WERI-Rb-1 (cell line): ENCODE measurements around the gene SLC47A2.

Source experiments
- DNase-seq: peaks from one replicate; pipeline ENCODE4 v3.0.0-alpha.2; 2020
- H3K27ac ChIP-seq: fragments of 250-450 bp; sonication (Bioruptor Pico); 2 replicates; pipeline ENCODE4 v1.5.1; 2020; ENCODE audit warnings: mild to moderate bottlenecking, moderate library complexity
- H3K27me3 ChIP-seq: fragments of 250-450 bp; sonication (Bioruptor Pico); 2 replicates; pipeline ENCODE4 v1.5.1; 2021; ENCODE audit warnings: mild to moderate bottlenecking, low read depth, moderate library complexity; ENCODE audit not compliant: insufficient read depth, severe bottlenecking
- H3K36me3 ChIP-seq: fragments of 250-450 bp; sonication (Bioruptor Pico); 2 replicates; pipeline ENCODE4 v1.5.1; 2020; ENCODE audit warnings: mild to moderate bottlenecking, moderate library complexity
- H3K4me3 ChIP-seq: 2 replicates; pipeline ENCODE4 v1.5.1; 2011; ENCODE audit warnings: low read depth, mild to moderate bottlenecking, control low read depth, low read length
- H3K9me3 ChIP-seq: fragments of 250-450 bp; sonication (Bioruptor Pico); 2 replicates; pipeline ENCODE4 v1.5.1; 2021; ENCODE audit warnings: mild to moderate bottlenecking, moderate library complexity; ENCODE audit not compliant: severe bottlenecking
- TF ChIP-seq, protein P1 (sequence below): IDR thresholded peaks from 2 replicates; pipeline ENCODE4 v1.5.1; 2011; ENCODE audit warnings: low read depth, mild to moderate bottlenecking, control low read depth, inconsistent platforms, low read length

The SLC47A2 gene

DNA sequence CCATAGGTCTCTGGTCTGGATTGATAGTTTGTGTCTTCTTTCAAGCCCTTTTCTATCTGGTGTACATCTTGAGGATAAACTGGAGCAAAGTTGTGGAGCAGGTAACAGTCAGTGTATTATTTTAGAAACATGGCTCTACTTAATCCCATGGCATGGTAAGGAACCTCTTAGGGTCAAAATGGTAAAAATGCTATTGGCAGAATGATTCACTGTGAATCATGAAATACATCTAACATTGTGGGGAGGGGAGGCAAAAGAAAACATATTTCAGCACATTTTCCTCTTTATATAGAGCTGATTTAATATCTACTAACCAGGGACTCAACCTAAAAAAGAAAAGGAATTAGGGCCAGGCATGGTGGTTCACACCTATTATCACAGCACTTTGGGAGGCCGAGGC, 85.7 kb downstream of the SLC47A2 start:
- Histone ChIP-seq H3K27ac (no peak overlapping the region), H3K36me3 (no peaks in the 10 kb centered on the region), H3K4me3 (no peak overlapping the region), H3K9me3 (no peaks in the 10 kb centered on the region), H3K27me3 (no peaks in the 10 kb centered on the region)
- DNase-seq, result no peak
- TF ChIP-seq, protein P1, sequence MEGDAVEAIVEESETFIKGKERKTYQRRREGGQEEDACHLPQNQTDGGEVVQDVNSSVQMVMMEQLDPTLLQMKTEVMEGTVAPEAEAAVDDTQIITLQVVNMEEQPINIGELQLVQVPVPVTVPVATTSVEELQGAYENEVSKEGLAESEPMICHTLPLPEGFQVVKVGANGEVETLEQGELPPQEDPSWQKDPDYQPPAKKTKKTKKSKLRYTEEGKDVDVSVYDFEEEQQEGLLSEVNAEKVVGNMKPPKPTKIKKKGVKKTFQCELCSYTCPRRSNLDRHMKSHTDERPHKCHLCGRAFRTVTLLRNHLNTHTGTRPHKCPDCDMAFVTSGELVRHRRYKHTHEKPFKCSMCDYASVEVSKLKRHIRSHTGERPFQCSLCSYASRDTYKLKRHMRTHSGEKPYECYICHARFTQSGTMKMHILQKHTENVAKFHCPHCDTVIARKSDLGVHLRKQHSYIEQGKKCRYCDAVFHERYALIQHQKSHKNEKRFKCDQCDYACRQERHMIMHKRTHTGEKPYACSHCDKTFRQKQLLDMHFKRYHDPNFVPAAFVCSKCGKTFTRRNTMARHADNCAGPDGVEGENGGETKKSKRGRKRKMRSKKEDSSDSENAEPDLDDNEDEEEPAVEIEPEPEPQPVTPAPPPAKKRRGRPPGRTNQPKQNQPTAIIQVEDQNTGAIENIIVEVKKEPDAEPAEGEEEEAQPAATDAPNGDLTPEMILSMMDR, result no peak

DNA sequence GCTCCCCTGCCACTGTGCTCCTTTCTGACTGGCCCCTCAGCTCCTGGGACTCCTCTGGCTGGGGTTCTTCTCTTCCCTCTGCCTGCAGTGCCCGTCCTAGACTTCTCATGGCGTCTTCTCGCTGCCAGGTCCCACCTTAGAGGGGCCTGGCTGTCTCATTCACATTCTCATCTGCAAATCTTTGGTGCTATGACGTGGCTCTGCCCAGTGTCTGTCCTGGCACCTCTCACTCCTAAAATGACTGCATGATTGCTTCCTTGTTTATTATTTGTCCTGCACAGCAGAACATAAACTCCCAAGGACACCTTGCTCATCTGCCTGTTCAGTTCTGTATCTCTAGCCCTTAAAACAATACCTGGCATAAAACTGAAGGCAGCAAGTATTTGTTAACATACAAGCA, 86.3 kb downstream of the SLC47A2 start:
- Histone ChIP-seq H3K27ac (no peak overlapping the region), H3K27me3 (no peaks in the 10 kb centered on the region), H3K4me3 (no peak overlapping the region), H3K36me3 (no peaks in the 10 kb centered on the region), H3K9me3 (no peaks in the 10 kb centered on the region)
- DNase-seq, result no peak
- TF ChIP-seq, protein P1, result no peak

DNA sequence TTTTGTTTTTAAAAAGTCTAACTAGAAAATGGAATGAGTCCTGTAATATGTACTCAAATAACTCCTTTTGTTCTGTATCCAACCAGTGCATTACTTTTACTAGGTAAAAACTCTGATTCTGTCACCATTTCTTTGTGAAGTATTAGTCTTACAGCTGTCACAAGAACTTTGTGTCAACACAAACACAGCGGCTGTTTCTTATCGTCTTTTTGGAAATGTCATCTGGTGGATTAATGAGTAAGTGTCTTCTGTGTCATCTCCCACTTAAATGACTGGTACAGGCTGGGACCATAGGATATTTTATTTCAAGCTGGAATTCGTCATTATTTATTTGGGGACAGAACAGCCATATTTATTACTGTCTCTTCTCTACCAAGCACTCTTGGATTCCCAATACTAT, 86.9 kb downstream of the SLC47A2 start:
- no peak overlapping the region for H3K4me3 ChIP-seq
- H3K9me3 ChIP-seq, result no peaks in the 10 kb centered on the region
- DNase-seq, result no peak
- no peaks in the 10 kb centered on the region for H3K36me3 ChIP-seq
- H3K27ac ChIP-seq, result no peak overlapping the region
- TF ChIP-seq, protein P1, result no peak
- H3K27me3 ChIP-seq, result no peaks in the 10 kb centered on the region
